ENCODE results near the gene PYGB. TPM values are rescaled to one million over a fixed set of nuclear protein-coding genes. Genes with fewer than 3 reads are reported as not detected.

The PYGB gene
- total RNA-seq, 2 donors from 2014 or later = 34.8 to 42.8 TPM

GRCh38 chr20:25211273-25211672, 36.6 kb upstream of the PYGB start:
- intact Hi-C loops (cut with DNase I) = no loop called here
- Histone ChIP-seq H3K4me1 (peaks cover 16% of the 10 kb centered on the region), H3K4me3 (no peak overlapping the region), H3K9me3 (no peaks in the 10 kb centered on the region), H3K36me3 (replicated peaks in 1 of 2; ENCODE audit: insufficient read depth in 1 of 2, low read depth in 2 of 2) (peaks cover 6 to 27% of the 10 kb centered on the region in 2 donors), H3K27me3 (no peaks in the 10 kb centered on the region), H3K27ac (no peak overlapping the region)
- DNase-seq (no peak), ATAC-seq (no peak)
- 83 to 84% methylated on average over 7 of the region's 7 CpGs for WGBS, 2 donors
- TF ChIP-seq CTCF (IDR thresholded peaks at IDR 0.05) (no peak), POLR2A (IDR thresholded peaks at IDR 0.05) (no peak)

- TF ChIP-seq POLR2A (IDR thresholded peaks at IDR 0.05) (no peak), CTCF (IDR thresholded peaks at IDR 0.05) (no peak)
- Histone ChIP-seq H3K27ac (no peak overlapping the region), H3K9me3 (no peaks in the 10 kb centered on the region), H3K4me3 (no peak overlapping the region), H3K4me1 (peaks cover 9% of the 10 kb centered on the region), H3K27me3 (no peaks in the 10 kb centered on the region), H3K36me3 (replicated peaks in 1 of 2; ENCODE audit: insufficient read depth in 1 of 2, low read depth in 2 of 2) (peaks cover 6 to 35% of the 10 kb centered on the region in 2 donors)
- intact Hi-C loops (cut with DNase I) = no loop called here
- DNase-seq = no peak
- WGBS, 2 donors = 80 to 86% methylated on average over 5 of the region's 5 CpGs
- no peak for ATAC-seq
These were observed 35.6 kb upstream of the PYGB start for GRCh38 chr20:25212242-25212641.

- ATAC-seq = no peak
- H3K9me3 ChIP-seq = no peaks in the 10 kb centered on the region
- intact Hi-C loops (cut with DNase I) = no loop called here
These were observed 34.1 kb upstream of the PYGB start for GRCh38 chr20:25213566-25214425.

GRCh38 chr20:25214426-25214790, 33.5 kb upstream of the PYGB start:
- peaks cover 6 to 41% of the 10 kb centered on the region in 2 donors for H3K36me3 ChIP-seq (replicated peaks in 1 of 2; ENCODE audit: insufficient read depth in 1 of 2, low read depth in 2 of 2)
- H3K4me3 ChIP-seq = no peak overlapping the region
- H3K4me1 ChIP-seq = no peaks in the 10 kb centered on the region
- ATAC-seq (no peak), DNase-seq (no peak)
- no peaks in the 10 kb centered on the region for H3K9me3 ChIP-seq
- WGBS, 2 donors = 74 to 78% methylated on average over 4 to 7 of the region's 7 CpGs
- intact Hi-C loops (cut with DNase I) = no loop called here
- TF ChIP-seq CTCF (IDR thresholded peaks at IDR 0.05) (no peak), POLR2A (IDR thresholded peaks at IDR 0.05) (no peak)
- no peak overlapping the region for H3K27ac ChIP-seq
- H3K27me3 ChIP-seq = no peaks in the 10 kb centered on the region

More at GRCh38 chr20:25213566-25214425, 34.1 kb upstream of the PYGB start:
- DNase-seq = no peak
- peaks cover 6 to 39% of the 10 kb centered on the region in 2 donors for H3K36me3 ChIP-seq (replicated peaks in 1 of 2; ENCODE audit: insufficient read depth in 1 of 2, low read depth in 2 of 2)
- H3K4me3 ChIP-seq = no peak overlapping the region
- no peaks in the 10 kb centered on the region for H3K27me3 ChIP-seq
- 90 to 92% methylated on average over 15 to 21 of the region's 21 CpGs for WGBS, 2 donors
- TF ChIP-seq POLR2A (IDR thresholded peaks at IDR 0.05) (no peak), CTCF (IDR thresholded peaks at IDR 0.05) (no peak)
- H3K27ac ChIP-seq = no peak overlapping the region
- no peaks in the 10 kb centered on the region for H3K4me1 ChIP-seq

GRCh38 chr20:25214819-25215218, 33.1 kb upstream of the PYGB start:
- no peak overlapping the region for H3K4me3 ChIP-seq
- H3K27me3 ChIP-seq = no peaks in the 10 kb centered on the region
- TF ChIP-seq POLR2A (IDR thresholded peaks at IDR 0.05) (no peak), CTCF (IDR thresholded peaks at IDR 0.05) (no peak)
- peaks cover 1% of the 10 kb centered on the region for H3K4me1 ChIP-seq
- ATAC-seq (no peak), DNase-seq (no peak)
- no peak overlapping the region for H3K27ac ChIP-seq
- 94% methylated on average over 7 of the region's 7 CpGs for WGBS, 2 donors
- H3K36me3 ChIP-seq (replicated peaks in 1 of 2; ENCODE audit: insufficient read depth in 1 of 2, low read depth in 2 of 2) = peaks cover 6 to 41% of the 10 kb centered on the region in 2 donors
- intact Hi-C loops (cut with DNase I) = no loop called here
- H3K9me3 ChIP-seq = no peaks in the 10 kb centered on the region

Measured in body of pancreas (tissue), 4 donors.